Neural cell (in vitro differentiated cells): Measurements from ENCODE around the gene CD81. TPM values are rescaled to one million over a fixed set of nuclear protein-coding genes. Genes with fewer than 3 reads are reported as not detected.
A peak's percentile ranks its signal among the peaks of the same experiment; 100 is the strongest.

Experiments
- H2AFZ ChIP-seq: fragments of 200-600, 300-800 bp; sonication (generic), shearing (Covaris generic); 2 replicates; pipeline ENCODE4 v1.6.0; 2014; ENCODE audit warnings: low read depth, mild to moderate bottlenecking, antibody characterized with exemption, low read length, moderate library complexity
- H3F3A ChIP-seq: fragments of 200-600 bp; shearing (Covaris generic); 2 replicates; pipeline ENCODE4 v1.6.1; 2016; ENCODE audit warnings: mild to moderate bottlenecking, moderate library complexity, mixed read lengths, antibody characterized with exemption, low read length; ENCODE audit not compliant: insufficient read depth, poor library complexity, severe bottlenecking
- H3K27ac ChIP-seq: fragments of 200-600, 300-800 bp; sonication (generic), shearing (Covaris generic); 2 replicates; pipeline ENCODE4 v1.5.1; 2014; ENCODE audit warnings: mild to moderate bottlenecking, low read length, moderate library complexity
- H3K27me3 ChIP-seq: fragments of 300-800, 200-600 bp; sonication (generic), shearing (Covaris generic); 2 replicates; pipeline ENCODE4 v1.6.0; 2014; ENCODE audit warnings: mild to moderate bottlenecking, low read depth, low read length, moderate library complexity; ENCODE audit not compliant: insufficient read depth
- H3K36me3 ChIP-seq: fragments of 300-800, 200-600 bp; sonication (generic), shearing (Covaris generic); 2 replicates; pipeline ENCODE4 v1.5.1; 2014; ENCODE audit warnings: mild to moderate bottlenecking, antibody characterized with exemption, low read length, moderate library complexity; ENCODE audit not compliant: insufficient read depth
- H3K4me2 ChIP-seq: fragments of 300-800, 200-600 bp; sonication (generic), shearing (Covaris generic); 2 replicates; pipeline ENCODE4 v1.6.0; 2014; ENCODE audit warnings: mild to moderate bottlenecking, low read length
- H3K4me3 ChIP-seq: fragments of 300-800, 200-600 bp; sonication (generic), shearing (Covaris generic); 2 replicates; pipeline ENCODE4 v1.5.1; 2014; ENCODE audit warnings: mild to moderate bottlenecking, low read length, moderate library complexity
- H3K79me2 ChIP-seq: fragments of 200-600 bp; shearing (Covaris generic); replicated peaks from 2 replicates; pipeline ENCODE4 v1.6.0; 2014; ENCODE audit warnings: mild to moderate bottlenecking, low read length, moderate library complexity; ENCODE audit not compliant: insufficient read depth
- H3K9ac ChIP-seq: fragments of 300-800, 200-600 bp; sonication (generic), shearing (Covaris generic); 2 replicates; pipeline ENCODE4 v1.6.1; 2016; ENCODE audit warnings: mild to moderate bottlenecking, low read length, mixed read lengths
- H3K9me2 ChIP-seq: fragments of 200-600 bp; shearing (Covaris generic); 2 replicates; pipeline ENCODE4 v1.6.1; 2016; ENCODE audit warnings: mild to moderate bottlenecking, low read length, mixed read lengths; ENCODE audit not compliant: insufficient read depth
- H3K9me3 ChIP-seq: fragments of 200-600, 300-800 bp; sonication (generic), shearing (Covaris generic); 2 replicates; pipeline ENCODE4 v1.6.1; 2016; ENCODE audit warnings: mild to moderate bottlenecking, mixed run types, low read length, moderate library complexity, mixed read lengths
- H4K20me1 ChIP-seq: fragments of 200-600 bp; shearing (Covaris generic); 2 replicates; pipeline ENCODE4 v1.6.1; 2016; ENCODE audit warnings: mild to moderate bottlenecking, mixed run types; ENCODE audit not compliant: insufficient read depth
- CTCF ChIP-seq: fragments of 450-650 bp; IDR thresholded peaks from 2 replicates; pipeline ENCODE4 v1.5.1; 2014; ENCODE audit warnings: antibody characterized with exemption, mild to moderate bottlenecking, moderate library complexity; ENCODE audit not compliant: poor library complexity, severe bottlenecking
- EP300 ChIP-seq: fragments of 450-650 bp; conservative IDR thresholded peaks from 2 replicates; pipeline ENCODE4 v1.6.1; 2014; ENCODE audit warnings: antibody characterized with exemption, mild to moderate bottlenecking, moderate library complexity; ENCODE audit not compliant: poor library complexity, severe bottlenecking
- EZH2 ChIP-seq: fragments of 200-600, 300-800 bp; shearing (Covaris generic), sonication (generic); IDR thresholded peaks from 2 replicates; pipeline ENCODE4 v1.6.1; 2014; ENCODE audit warnings: antibody characterized with exemption, low read length, borderline replicate concordance, mild to moderate bottlenecking; ENCODE audit not compliant: insufficient read depth, poor library complexity, severe bottlenecking
- MXI1 ChIP-seq: fragments of 450-650 bp; conservative IDR thresholded peaks from 2 replicates; pipeline ENCODE4 v1.6.1; 2014; ENCODE audit warnings: antibody characterized with exemption, mild to moderate bottlenecking; ENCODE audit not compliant: poor library complexity, severe bottlenecking
- POLR2AphosphoS5 ChIP-seq: IDR thresholded peaks from 2 replicates; pipeline ENCODE4 v1.6.1; 2012
- RAD21 ChIP-seq: fragments of 450-650 bp; conservative IDR thresholded peaks from 2 replicates; pipeline ENCODE4 v1.6.1; 2014; ENCODE audit warnings: antibody characterized with exemption, mild to moderate bottlenecking, moderate library complexity
- REST ChIP-seq: IDR thresholded peaks from 2 replicates; pipeline ENCODE4 v1.6.1; 2012; ENCODE audit warnings: borderline replicate concordance
- SMC3 ChIP-seq: fragments of 450-650 bp; conservative IDR thresholded peaks from 2 replicates; pipeline ENCODE4 v1.6.1; 2014; ENCODE audit warnings: antibody characterized with exemption, mild to moderate bottlenecking, moderate library complexity; ENCODE audit not compliant: poor library complexity
- TAF1 ChIP-seq: IDR thresholded peaks from 2 replicates; pipeline ENCODE4 v1.6.1; 2012; ENCODE audit warnings: low read depth
- polyA minus RNA-seq: library from RNA; depleted of rRNA, polyadenylated mRNA; stranded (reverse); fragments of >200 nt; gene quantifications from 2 replicates; pipeline ENCODE4 v1.2.3, GENCODE V29; 2014
- polyA plus RNA-seq: library from polyadenylated mRNA; depleted of rRNA; stranded (reverse); fragments of >200 nt; gene quantifications from 2 replicates; pipeline ENCODE4 v1.2.3, GENCODE V29; 2014

CD81 gene
- polyA plus RNA-seq, result 96.2 and 97.8 TPM in 2 replicates
- polyA minus RNA-seq, result 67.9 and 69.3 TPM in 2 replicates

DNA sequence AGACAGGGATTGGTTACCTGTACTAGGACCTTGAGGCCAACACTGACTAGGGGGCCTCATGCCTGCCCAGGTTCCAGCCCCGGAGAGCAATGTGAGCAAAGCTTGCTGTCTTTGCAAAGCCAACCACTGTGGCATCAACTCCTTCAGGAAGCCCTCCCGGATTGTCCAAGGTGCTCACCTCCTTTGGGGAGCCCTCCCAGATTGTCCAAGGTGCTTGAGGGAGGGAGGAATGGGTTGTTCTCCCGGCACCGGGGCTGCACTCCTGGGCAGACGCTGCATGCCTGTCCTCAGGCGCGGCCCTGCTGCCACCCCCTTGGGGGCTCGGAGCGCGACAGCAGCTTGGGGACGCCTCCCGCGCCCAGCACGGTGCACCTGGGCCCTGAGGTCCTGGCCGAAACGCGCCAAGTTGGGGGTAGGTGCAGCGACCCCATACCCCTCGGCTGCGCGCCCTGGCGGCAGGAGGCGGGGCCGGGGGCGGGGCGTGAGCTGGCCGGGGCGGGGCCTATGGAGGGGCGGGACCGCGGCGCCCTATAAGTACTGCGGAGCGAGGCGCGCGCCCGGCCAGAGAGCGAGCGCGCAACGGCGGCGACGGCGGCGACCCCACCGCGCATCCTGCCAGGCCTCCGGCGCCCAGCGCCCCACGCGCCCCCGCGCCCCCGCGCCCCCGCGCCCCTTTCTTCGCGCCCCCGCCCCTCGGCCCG, at the start of gene CD81:
Gene CD81 (plus strand): TSS at position 560 of the 701 bp plus-strand sequence. CDS start 240 bp downstream, outside the sequence.
- peak within 1 kb of the TSS; percentile 33 for H3K27ac ChIP-seq
- TF ChIP-seq POLR2AphosphoS5 (peak; percentile 88), SMC3 (no peak), CTCF (no peak), MXI1 (no peak)
- H4K20me1 ChIP-seq, result peaks cover 8% of the 10 kb centered on the region
- no peaks in the 10 kb centered on the region for H3F3A ChIP-seq
- H3K9me2 ChIP-seq, result no peaks in the 10 kb centered on the region
- peaks cover 31% of the 10 kb centered on the region for H3K79me2 ChIP-seq
- peaks cover 2% of the 10 kb centered on the region for H3K9me3 ChIP-seq
- H3K4me2 ChIP-seq, result peak within 1 kb of the TSS; percentile 94
- no peaks in the 10 kb centered on the region for H3K27me3 ChIP-seq
- H3K36me3 ChIP-seq, result no peaks in the 10 kb centered on the region
- peak within 1 kb of the TSS; percentile 77 for H3K9ac ChIP-seq
- peak within 1 kb of the TSS; percentile 1 for H2AFZ ChIP-seq
- peak within 1 kb of the TSS; percentile 84 for H3K4me3 ChIP-seq

GRCh38 chr11:2328021-2328420, 49.1 kb upstream of the CD81 start:
- TF ChIP-seq EZH2, result no peak
- no peak for TF ChIP-seq RAD21
- TF ChIP-seq CTCF, result no peak
- no peak for TF ChIP-seq TAF1

GRCh38 chr11:2328656-2329354, 48.3 kb upstream of the CD81 start:
- TF ChIP-seq EZH2 (no peak), REST (no peak), RAD21 (no peak), CTCF (no peak), MXI1 (no peak), SMC3 (no peak), POLR2AphosphoS5 (no peak), TAF1 (no peak), EP300 (no peak)
- Histone ChIP-seq H4K20me1 (no peaks in the 10 kb centered on the region), H3K9me2 (no peaks in the 10 kb centered on the region), H3K27me3 (no peaks in the 10 kb centered on the region), H3K36me3 (no peaks in the 10 kb centered on the region), H3K4me2 (no peak overlapping the region), H3K9ac (no peak overlapping the region), H3K27ac (no peak overlapping the region), H3K79me2 (no peaks in the 10 kb centered on the region), H3K4me3 (no peak overlapping the region), H3K9me3 (no peaks in the 10 kb centered on the region), H3F3A (no peaks in the 10 kb centered on the region), H2AFZ (no peak overlapping the region)

More at GRCh38 chr11:2328021-2328420, 49.1 kb upstream of the CD81 start:
- Histone ChIP-seq H3K79me2 (no peaks in the 10 kb centered on the region), H3K9me2 (no peaks in the 10 kb centered on the region), H3K27ac (no peak overlapping the region), H4K20me1 (no peaks in the 10 kb centered on the region), H3F3A (no peaks in the 10 kb centered on the region), H3K4me3 (no peak overlapping the region), H3K9me3 (no peaks in the 10 kb centered on the region), H2AFZ (no peak overlapping the region), H3K27me3 (no peaks in the 10 kb centered on the region), H3K9ac (no peak overlapping the region), H3K36me3 (no peaks in the 10 kb centered on the region), H3K4me2 (no peak overlapping the region)
